Measurements from ENCODE around the gene NT5DC1.

DNA sequence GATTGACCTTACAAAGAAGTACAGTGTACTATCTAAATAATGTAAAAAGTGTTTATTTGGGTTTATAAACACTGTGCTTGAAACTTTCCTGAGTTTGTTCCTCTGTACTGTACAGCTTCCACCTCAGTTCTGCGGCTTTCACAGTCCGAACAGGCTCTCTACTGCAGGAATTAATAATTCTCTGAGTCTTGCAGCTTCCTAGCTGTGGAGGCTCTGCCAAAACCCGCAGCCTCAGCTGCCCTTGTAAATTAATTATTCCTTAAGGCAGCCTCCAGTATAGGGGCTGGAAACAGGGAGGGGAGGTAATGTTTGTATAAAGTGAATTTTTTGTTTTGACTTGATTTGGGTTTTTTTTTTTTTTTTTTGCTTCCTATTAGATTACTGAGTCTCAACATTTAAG, 134.0 kb downstream of the NT5DC1 start:
- TF ChIP-seq, protein P1, sequence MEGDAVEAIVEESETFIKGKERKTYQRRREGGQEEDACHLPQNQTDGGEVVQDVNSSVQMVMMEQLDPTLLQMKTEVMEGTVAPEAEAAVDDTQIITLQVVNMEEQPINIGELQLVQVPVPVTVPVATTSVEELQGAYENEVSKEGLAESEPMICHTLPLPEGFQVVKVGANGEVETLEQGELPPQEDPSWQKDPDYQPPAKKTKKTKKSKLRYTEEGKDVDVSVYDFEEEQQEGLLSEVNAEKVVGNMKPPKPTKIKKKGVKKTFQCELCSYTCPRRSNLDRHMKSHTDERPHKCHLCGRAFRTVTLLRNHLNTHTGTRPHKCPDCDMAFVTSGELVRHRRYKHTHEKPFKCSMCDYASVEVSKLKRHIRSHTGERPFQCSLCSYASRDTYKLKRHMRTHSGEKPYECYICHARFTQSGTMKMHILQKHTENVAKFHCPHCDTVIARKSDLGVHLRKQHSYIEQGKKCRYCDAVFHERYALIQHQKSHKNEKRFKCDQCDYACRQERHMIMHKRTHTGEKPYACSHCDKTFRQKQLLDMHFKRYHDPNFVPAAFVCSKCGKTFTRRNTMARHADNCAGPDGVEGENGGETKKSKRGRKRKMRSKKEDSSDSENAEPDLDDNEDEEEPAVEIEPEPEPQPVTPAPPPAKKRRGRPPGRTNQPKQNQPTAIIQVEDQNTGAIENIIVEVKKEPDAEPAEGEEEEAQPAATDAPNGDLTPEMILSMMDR (IDR thresholded peaks at IDR 0.05): no peak
- TF ChIP-seq EP300 (IDR thresholded peaks at IDR 0.05): no peak
